GM12891 (cell line): ENCODE data around the gene SIRPA.

ENCODE experiments used
- POLR2A ChIP-seq: IDR thresholded peaks from 2 replicates; pipeline ENCODE4 v1.6.1; 2011; ENCODE audit warnings: low read depth, low read length, control low read depth
- POLR2AphosphoS5 ChIP-seq: IDR thresholded peaks from 2 replicates; pipeline ENCODE4 v1.6.1; 2011; ENCODE audit warnings: low read depth, low read length, control low read depth
- TAF1 ChIP-seq: IDR thresholded peaks from 2 replicates; pipeline ENCODE4 v1.6.1; 2011; ENCODE audit warnings: low read depth, low read length, control low read depth

GRCh38 chr20:1847780-1848179, 47.4 kb upstream of the SIRPA start:
- TF ChIP-seq POLR2AphosphoS5 (no peak), POLR2A (no peak), TAF1 (no peak)
